Bronchial epithelial cell (primary cell): Measurements from ENCODE around the gene STAM. TPM values are rescaled to one million over a fixed set of nuclear protein-coding genes. Genes with fewer than 3 reads are reported as not detected.
A peak's percentile ranks its signal among the peaks of the same experiment; 100 is the strongest.
"Not testable (repeated sequence)": the region's sequence is repeated elsewhere in the genome, so short reads cannot be mapped to it uniquely, and the experiment has no call there.

Source experiments
- DNase-seq: peaks from one replicate; pipeline ENCODE4 v3.0.0-alpha.2; 2010; ENCODE audit warnings: low read depth
- FAIRE-seq: peaks from 2 replicates; lab custom pipeline; 2011; peaks lifted over from hg19 to GRCh38; lab: Jason Lieb, UNC
- H3K27me3 ChIP-seq: 2 replicates; pipeline ENCODE4 v1.5.1; 2011; ENCODE audit warnings: low read length; ENCODE audit not compliant: control insufficient read depth, insufficient read depth
- H3K36me3 ChIP-seq: 2 replicates; pipeline ENCODE4 v1.5.1; 2011; ENCODE audit warnings: low read length; ENCODE audit not compliant: control insufficient read depth, insufficient read depth
- H3K4me3 ChIP-seq: 2 replicates; pipeline ENCODE4 v1.5.1; 2011; ENCODE audit warnings: mild to moderate bottlenecking, low read depth, low read length, control low read depth
- CTCF ChIP-seq: IDR thresholded peaks from 2 replicates; pipeline ENCODE4 v1.5.1; 2011; ENCODE audit warnings: mild to moderate bottlenecking, moderate library complexity, low read length, control low read depth, inconsistent platforms; ENCODE audit not compliant: insufficient read depth, severe bottlenecking
- total RNA-seq: library from RNA; depleted of rRNA; stranded (reverse); fragments of >200 nt; gene quantifications from 2 replicates; pipeline ENCODE4 v1.2.1, GENCODE V29; 2014

The STAM gene
- total RNA-seq, 1 donor from 2014 or later: 21.9 TPM

- DNase-seq (no peak), FAIRE-seq (no peak)
- TF ChIP-seq CTCF: no peak
- no peaks in the 10 kb centered on the region for H3K27me3 ChIP-seq
- H3K4me3 ChIP-seq: no peak overlapping the region
- H3K36me3 ChIP-seq: peaks cover 11% of the 10 kb centered on the region
Measured at GRCh38 chr10:17709492-17709891, 65.5 kb downstream of the STAM start.

- Histone ChIP-seq H3K36me3 (peaks cover 12% of the 10 kb centered on the region), H3K4me3 (no peak overlapping the region), H3K27me3 (no peaks in the 10 kb centered on the region)
- FAIRE-seq (peak; percentile 47), DNase-seq (no peak)
- no peak for TF ChIP-seq CTCF
Measured at GRCh38 chr10:17710181-17710580, 66.2 kb downstream of the STAM start.

- no peak for TF ChIP-seq CTCF
- DNase-seq: no peak
- peaks cover 12% of the 10 kb centered on the region for H3K36me3 ChIP-seq
- no peak for FAIRE-seq
- H3K4me3 ChIP-seq: no peak overlapping the region
- H3K27me3 ChIP-seq: no peaks in the 10 kb centered on the region
Measured at GRCh38 chr10:17712053-17712452, 68.1 kb downstream of the STAM start.

DNA sequence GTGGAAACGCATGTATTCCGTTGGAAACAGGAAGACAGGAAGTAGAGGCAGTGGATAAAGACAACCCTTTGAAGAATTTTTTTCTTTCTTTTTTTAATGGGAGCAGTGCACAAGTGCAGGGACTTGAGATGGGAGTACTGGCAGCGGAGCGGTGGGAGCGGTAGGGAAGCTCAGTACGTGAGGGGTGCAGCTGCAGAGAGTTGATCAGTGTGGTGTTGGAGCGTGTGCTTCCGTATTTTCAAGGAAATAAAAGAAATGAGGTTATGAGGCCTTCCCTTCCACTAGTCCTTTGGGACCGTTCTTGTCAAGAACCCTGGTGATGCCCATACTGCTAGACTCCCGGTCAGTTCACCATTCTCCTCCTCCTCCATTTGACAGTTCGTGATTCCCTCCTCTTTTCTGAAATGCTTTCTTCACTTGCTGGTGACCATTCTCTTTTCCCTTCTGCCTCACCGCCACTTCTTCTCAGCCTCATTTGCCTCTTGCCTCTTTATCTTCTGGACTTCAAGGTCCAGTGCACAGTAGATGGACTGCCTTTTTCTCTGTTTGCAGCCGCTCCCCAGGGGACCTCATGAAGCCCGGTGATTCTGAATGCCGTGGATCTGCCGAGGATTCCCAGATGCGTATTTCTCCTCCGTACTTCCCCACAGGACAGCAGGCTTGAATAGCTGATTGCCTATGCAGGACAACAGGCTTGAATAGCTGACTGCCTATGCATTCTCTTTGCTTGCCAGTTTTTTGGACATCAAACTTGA, 68.9 kb downstream of the STAM start:
- Histone ChIP-seq H3K36me3 (peaks cover 10% of the 10 kb centered on the region), H3K4me3 (no peak overlapping the region), H3K27me3 (no peaks in the 10 kb centered on the region)
- FAIRE-seq: no peak
- no peak for DNase-seq
- TF ChIP-seq CTCF: no peak

- DNase-seq (no peak), FAIRE-seq (no peak)
- no peaks in the 10 kb centered on the region for H3K27me3 ChIP-seq
- peaks cover 8% of the 10 kb centered on the region for H3K36me3 ChIP-seq
- H3K4me3 ChIP-seq: no peak overlapping the region
- TF ChIP-seq CTCF: no peak
Measured at GRCh38 chr10:17713758-17714157, 69.8 kb downstream of the STAM start.

DNA sequence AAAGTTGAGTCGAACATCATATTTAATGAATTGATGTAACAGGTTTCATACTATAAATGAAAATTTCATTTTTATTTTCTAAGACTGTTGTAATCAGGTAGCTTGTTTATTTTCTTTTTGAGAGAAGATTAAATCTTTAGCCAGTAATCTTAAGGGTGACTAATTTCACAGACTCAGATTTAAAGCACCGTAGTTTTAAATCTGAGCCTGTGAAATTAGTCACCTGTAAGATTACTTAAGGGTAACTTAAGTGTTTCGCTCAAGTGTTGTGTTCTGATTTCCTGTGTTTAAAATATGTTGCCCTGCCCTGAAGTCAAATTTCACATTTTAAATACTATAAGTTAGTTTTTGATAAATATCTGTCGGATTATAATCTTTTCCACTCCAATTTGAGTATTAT, 72.2 kb downstream of the STAM start:
- DNase-seq (peak; percentile 15), FAIRE-seq (no peak)
- TF ChIP-seq CTCF: no peak
- no peak overlapping the region for H3K4me3 ChIP-seq
- no peaks in the 10 kb centered on the region for H3K27me3 ChIP-seq
- peaks cover 6% of the 10 kb centered on the region for H3K36me3 ChIP-seq

- H3K36me3 ChIP-seq, FAIRE-seq, H3K4me3 ChIP-seq, DNase-seq, H3K27me3 ChIP-seq: not testable (repeated sequence)
Measured at GRCh38 chr10:17722317-17723014, 78.5 kb downstream of the STAM start.
